ENCODE data around the gene LPCAT3.
A peak's percentile ranks its signal among the peaks of the same experiment; 100 is the strongest.

- TF ChIP-seq CTCF (IDR thresholded peaks at IDR 0.05; ENCODE audit: insufficient read depth, low read length) (no peak), POLR2AphosphoS5 (IDR thresholded peaks at IDR 0.05; ENCODE audit: low read depth) (peak; percentile 31; the same call in 1 of the 2 replicates), REST (IDR thresholded peaks at IDR 0.05; ENCODE audit: insufficient replicate concordance, low read depth) (no peak)
Measured at GRCh38 chr12:6946033-6946919, 72.0 kb downstream of the LPCAT3 start.

All from HL-60 (cell line).